NK-92 (cell line): ENCODE measurements around the gene ABHD16A.

Source experiments
- DNase-seq: peaks from one replicate; lab custom pipeline; 2025; ENCODE audit not compliant: unreplicated experiment; lab: John Stamatoyannopoulos, UW

Gene ABHD16A

GRCh38 chr6:31642798-31643570 is 60.1 kb downstream of the ABHD16A start:
- no peak for DNase-seq

DNA sequence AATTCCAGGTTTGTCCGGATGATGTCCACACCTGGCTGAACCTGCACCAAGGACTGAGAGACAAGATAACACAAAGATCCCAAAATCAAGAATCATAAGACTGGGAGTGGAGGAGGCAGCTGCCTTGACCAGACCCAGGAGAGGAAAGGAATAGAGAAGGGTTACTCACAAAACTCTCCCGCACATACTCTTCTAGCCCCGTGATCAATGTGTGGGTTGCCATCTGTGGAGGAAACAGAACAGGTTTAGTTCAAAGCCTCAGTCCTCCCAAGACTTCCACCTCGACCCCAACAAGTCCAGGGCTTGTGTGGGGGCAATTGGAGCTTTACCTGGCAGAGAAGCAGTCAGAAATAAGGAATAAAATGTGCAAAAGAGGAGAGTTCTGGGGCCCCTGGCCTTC is 61.8 kb downstream of the ABHD16A start:
- no peak for DNase-seq

DNA sequence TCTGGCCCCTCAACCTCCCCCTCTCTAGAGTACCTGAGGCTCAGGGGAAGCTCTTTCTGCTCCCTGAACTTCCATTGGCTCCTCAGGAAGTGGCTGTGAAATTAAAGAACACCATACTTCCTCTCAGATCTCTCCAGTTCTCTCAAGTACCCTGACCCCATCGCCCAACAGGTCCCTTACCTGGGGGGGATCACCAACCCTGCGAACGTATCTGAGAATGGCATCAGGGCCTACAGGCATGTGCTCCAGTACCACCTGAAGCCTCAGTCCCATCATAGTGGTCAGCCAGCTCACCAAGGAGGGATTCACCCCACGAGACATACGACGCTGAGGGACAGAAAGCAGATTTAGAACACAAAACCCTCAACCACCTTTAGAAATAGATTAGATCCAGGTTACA is 62.5 kb downstream of the ABHD16A start:
- DNase-seq, result no peak

- no peak for DNase-seq
These were observed 63.7 kb downstream of the ABHD16A start for GRCh38 chr6:31639449-31639861.

DNA sequence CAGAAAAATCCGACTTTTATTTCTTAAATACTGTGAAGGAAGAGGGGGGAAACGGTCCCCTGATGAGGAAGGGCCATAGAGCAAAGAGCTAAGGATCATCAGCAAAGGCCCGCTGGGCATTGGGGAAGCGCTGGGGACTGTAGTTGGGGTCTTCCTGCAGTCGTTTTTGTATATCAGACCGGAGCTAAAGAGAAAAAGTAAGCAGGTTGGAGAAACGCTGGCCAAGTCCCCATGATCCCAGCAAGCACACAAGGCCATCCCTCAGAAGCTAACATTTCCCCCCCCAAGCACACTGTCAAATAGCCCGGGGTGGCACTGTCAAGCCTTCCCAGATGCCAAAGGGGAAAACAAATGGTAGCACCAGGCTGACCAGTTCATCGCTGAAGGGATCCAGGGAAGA is 64.1 kb downstream of the ABHD16A start:
- no peak for DNase-seq
